ENCODE results near the gene SPATA31C1.

- TF ChIP-seq YY1 (IDR thresholded peaks at IDR 0.05; ENCODE audit: insufficient read depth, insufficient read length) = no peak
- no peak for TF ChIP-seq ZNF274 (IDR thresholded peaks at IDR 0.05; ENCODE audit: low read depth, low read length)
Measured at GRCh38 chr9:87896891-87897290, 20.9 kb upstream of the SPATA31C1 start.
